ENCODE measurements around the gene PNKD. TPM values are rescaled to one million over a fixed set of nuclear protein-coding genes. Genes with fewer than 3 reads are reported as not detected.

PNKD gene
- total and polyA plus RNA-seq, 2 experiments from 2014 or later: 48.7 to 145 TPM

DNA sequence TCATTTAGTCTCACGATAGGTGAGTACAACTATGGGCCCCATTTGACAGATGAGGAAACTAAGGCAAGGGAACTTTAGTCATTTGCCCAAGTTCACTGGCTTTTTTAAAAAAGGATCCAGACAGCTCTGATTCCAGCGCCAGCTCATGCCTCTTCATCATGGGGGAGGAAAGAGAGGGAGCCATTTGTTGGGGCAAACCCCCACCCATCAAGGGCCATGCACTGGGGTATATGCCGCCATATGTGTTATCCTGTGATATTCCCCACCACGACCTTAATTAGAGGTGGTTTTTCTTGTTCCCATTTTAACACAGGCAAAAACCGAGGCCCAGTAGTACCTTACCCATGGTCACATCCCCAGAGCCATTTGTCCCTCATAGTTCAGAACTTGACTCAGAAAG, 10.2 kb upstream of the PNKD start:
- TF ChIP-seq CTCF (IDR thresholded peaks at IDR 0.05; ENCODE audit: poor library complexity) (no peak), EZH2 (IDR thresholded peaks at IDR 0.05; ENCODE audit: borderline replicate concordance) (no peak), EZH2phosphoT487 (IDR thresholded peaks at IDR 0.05; ENCODE audit: low read depth, severe bottlenecking, unreplicated experiment) (no peak)
- 85% methylated on average over 5 of the region's 5 CpGs for WGBS (ENCODE audit: low lambda C conversion rate, missing lambda C conversion rate)
- no peak for DNase-seq (ENCODE audit: low spot score)
- Histone ChIP-seq H3K9me2 (replicated peaks; ENCODE audit: insufficient read depth) (no peaks in the 10 kb centered on the region), H3K36me3 (replicated peaks; ENCODE audit: insufficient read depth, low read depth) (peaks cover 8% of the 10 kb centered on the region), H3K4me3 (no peak overlapping the region), H3K79me2 (peaks cover 5% of the 10 kb centered on the region), H3K4me1 (ENCODE audit: insufficient read depth) (peaks cover 52% of the 10 kb centered on the region), H4K20me1 (ENCODE audit: insufficient read depth, poor library complexity, severe bottlenecking) (no peaks in the 10 kb centered on the region), H3K4me2 (peak overlapping the region; percentile 57), H2AFZ (no peak overlapping the region), H3K27me3 (no peaks in the 10 kb centered on the region), H3K27ac (peak overlapping the region; percentile 89), H3K9me3 (ENCODE audit: low read depth) (no peaks in the 10 kb centered on the region)

- Histone ChIP-seq H3K4me2 (peak within 1 kb of the TSS; percentile 57), H3K27me3 (no peaks in the 10 kb centered on the region), H3K79me2 (peaks cover 5% of the 10 kb centered on the region), H3K4me3 (no peak within 1 kb of the TSS), H4K20me1 (ENCODE audit: insufficient read depth, poor library complexity, severe bottlenecking) (no peaks in the 10 kb centered on the region), H2AFZ (no peak within 1 kb of the TSS), H3K4me1 (ENCODE audit: insufficient read depth) (peaks cover 54% of the 10 kb centered on the region), H3K9me2 (replicated peaks; ENCODE audit: insufficient read depth) (no peaks in the 10 kb centered on the region), H3K27ac (peak within 1 kb of the TSS; percentile 89), H3K9me3 (ENCODE audit: low read depth) (no peaks in the 10 kb centered on the region), H3K36me3 (replicated peaks; ENCODE audit: insufficient read depth, low read depth) (peaks cover 3% of the 10 kb centered on the region)
- TF ChIP-seq CTCF (IDR thresholded peaks at IDR 0.05; ENCODE audit: poor library complexity) (peak; percentile 8), EZH2phosphoT487 (IDR thresholded peaks at IDR 0.05; ENCODE audit: low read depth, severe bottlenecking, unreplicated experiment) (no peak)
- WGBS (ENCODE audit: low lambda C conversion rate, missing lambda C conversion rate): 41% methylated on average over 9 of the region's 10 CpGs
- DNase-seq (ENCODE audit: low spot score): peak; percentile 67
These were observed 9.4 kb upstream of the PNKD start, which contains the start of gene GPBAR1 for GRCh38 chr2:218260742-218261422. Gene GPBAR1, plus strand, starts transcription at chr2:218261015. Its CDS starts 1,710 bp downstream, at chr2:218262725.

DNA sequence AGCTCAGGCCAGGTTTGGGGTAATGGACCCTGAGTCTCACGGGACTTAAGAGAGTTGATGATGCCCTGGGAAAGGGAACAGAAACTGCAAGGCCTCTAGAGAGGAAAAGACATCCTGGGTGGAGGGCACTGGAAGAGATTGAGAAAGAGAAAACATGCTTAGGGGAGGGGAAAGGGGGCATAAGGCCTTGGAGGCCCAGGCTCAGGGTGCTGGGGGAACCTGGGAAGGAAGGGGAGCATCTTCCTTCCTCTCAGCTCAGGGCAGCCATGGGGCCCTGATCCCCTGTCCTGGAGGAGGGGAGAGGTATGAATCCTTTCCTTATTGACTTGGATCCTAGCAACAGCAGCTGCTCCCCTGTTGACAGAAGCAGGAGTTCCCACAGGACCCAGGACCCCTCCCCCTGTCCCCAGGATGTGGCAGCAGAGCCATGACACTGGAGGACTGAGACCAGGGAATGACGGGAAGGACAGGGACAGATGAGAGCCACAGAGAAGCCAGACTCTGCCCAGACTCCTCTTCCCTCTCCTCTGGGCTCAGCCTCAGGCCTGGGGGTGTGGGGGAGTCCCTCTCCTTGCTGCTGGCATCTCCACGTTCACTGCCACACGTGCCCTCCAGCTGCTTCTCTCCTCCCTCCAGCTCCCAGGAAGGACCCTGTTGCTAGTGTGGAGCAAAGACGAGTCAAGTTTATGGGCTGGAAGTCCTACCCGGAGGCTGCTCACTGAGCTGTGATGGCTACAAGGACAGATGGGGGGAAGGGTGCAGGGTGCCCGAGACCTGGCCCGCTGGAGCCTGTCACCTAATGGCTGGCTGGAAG, 8.7 kb upstream of the PNKD start:
- Histone ChIP-seq H2AFZ (no peak overlapping the region), H3K4me1 (ENCODE audit: insufficient read depth) (peaks cover 54% of the 10 kb centered on the region), H3K27me3 (no peaks in the 10 kb centered on the region), H3K79me2 (peaks cover 5% of the 10 kb centered on the region), H4K20me1 (ENCODE audit: insufficient read depth, poor library complexity, severe bottlenecking) (no peaks in the 10 kb centered on the region), H3K36me3 (replicated peaks; ENCODE audit: insufficient read depth, low read depth) (no peaks in the 10 kb centered on the region), H3K4me2 (peak overlapping the region; percentile 57), H3K27ac (peak overlapping the region; percentile 89), H3K4me3 (no peak overlapping the region), H3K9me3 (ENCODE audit: low read depth) (no peaks in the 10 kb centered on the region), H3K9me2 (replicated peaks; ENCODE audit: insufficient read depth) (no peaks in the 10 kb centered on the region)
- TF ChIP-seq EZH2 (IDR thresholded peaks at IDR 0.05; ENCODE audit: borderline replicate concordance): no peak
- no peak for TF ChIP-seq EZH2phosphoT487 (IDR thresholded peaks at IDR 0.05; ENCODE audit: low read depth, severe bottlenecking, unreplicated experiment)
- TF ChIP-seq CTCF (IDR thresholded peaks at IDR 0.05; ENCODE audit: poor library complexity): no peak
- DNase-seq (ENCODE audit: low spot score): peak; percentile 53
- WGBS (ENCODE audit: low lambda C conversion rate, missing lambda C conversion rate): 45% methylated on average over 8 of the region's 8 CpGs

Measured in hepatocyte (in vitro differentiated cells).